Ishikawa (cell line): Measurements from ENCODE around the gene UQCC5.

Experiments used
- FOXM1 ChIP-seq: IDR thresholded peaks from 2 replicates; pipeline ENCODE4 v1.6.1; 2012; ENCODE audit warnings: low read depth, borderline replicate concordance
- NFIC ChIP-seq: IDR thresholded peaks from 2 replicates; pipeline ENCODE4 v1.6.1; 2012
- TAF1 ChIP-seq: IDR thresholded peaks from 2 replicates; pipeline ENCODE4 v1.6.1; 2012; ENCODE audit warnings: low read depth, mild to moderate bottlenecking
- TEAD4 ChIP-seq: IDR thresholded peaks from 2 replicates; pipeline ENCODE4 v1.6.1; 2012

DNA sequence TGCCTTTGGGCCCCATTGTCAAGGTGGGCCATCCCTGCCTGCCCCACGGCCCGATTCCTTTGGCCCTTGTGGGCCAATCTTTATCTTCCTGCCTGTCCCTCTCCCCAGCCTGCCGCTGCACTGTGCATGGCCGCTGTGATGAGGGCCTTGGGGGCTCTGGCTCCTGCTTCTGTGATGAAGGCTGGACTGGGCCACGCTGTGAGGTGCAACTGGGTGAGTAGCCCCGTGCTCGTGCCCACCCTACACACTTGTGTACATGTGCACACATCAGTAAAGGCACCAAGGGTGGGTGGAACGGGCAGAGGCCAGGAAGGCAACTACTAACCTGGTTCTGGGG, 14.9 kb upstream of the UQCC5 start:
- no peak for TF ChIP-seq FOXM1
- TF ChIP-seq TAF1: no peak
- no peak for TF ChIP-seq TEAD4
- no peak for TF ChIP-seq NFIC
